HG03135 (cell line): ENCODE results near the gene CLCN5.
A peak's percentile ranks its signal among the peaks of the same experiment; 100 is the strongest.

ENCODE experiments used
- ATAC-seq: cut with Tn5 transposase; IDR thresholded peaks from one replicate; pipeline ENCODE4 v1.9.1; 2021; ENCODE audit warnings: mild to moderate bottlenecking, moderate library complexity; ENCODE audit not compliant: unreplicated experiment

Gene CLCN5

DNA sequence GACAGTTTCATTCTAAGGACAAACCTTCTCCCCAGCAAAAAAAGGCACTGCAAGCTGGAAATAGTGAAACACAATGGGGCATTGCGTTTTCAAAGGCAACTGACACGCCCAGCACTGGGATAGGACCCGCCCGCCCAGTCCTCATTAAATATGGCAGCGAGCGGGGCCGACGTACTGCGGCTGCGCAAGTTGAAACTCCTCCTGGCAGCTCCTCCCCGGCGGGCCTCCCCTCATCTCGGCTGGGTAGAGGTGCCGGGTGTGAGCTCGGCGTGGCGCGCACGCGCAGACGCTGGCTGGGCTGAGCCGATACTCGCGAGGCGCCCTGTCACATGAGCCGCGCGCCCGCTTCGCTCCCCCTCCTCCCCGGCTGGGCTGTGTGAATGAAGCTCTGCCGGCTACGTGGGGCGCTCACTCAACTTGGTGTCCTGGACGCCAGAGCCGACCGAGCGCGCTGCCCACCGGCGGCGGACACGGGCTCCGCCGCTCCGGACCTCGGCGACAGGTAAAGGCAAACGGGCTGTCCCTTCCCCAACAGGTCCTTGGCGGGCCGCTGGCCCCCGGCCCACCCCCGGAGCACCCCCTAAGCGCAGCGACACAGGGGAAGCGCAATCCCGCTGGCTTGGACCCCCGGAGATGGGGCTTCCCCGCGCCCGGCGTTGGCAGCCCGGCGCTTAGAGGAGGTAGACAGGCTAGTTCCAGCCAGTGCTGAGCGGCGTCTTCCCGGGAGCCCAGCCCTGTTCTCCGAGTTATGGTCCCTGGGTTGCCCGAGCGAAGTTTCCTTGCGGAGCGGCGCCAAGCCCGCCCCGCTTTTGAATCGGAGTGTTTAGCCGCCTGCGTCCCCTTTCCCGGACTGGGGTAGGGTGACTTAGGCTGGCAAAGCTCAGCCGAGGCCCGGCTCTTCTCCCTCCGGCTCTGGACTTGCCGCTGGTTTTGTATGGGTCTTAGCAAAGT is at the start of gene CLCN5:
Gene CLCN5 (plus strand): TSS at position 306 of the 951 bp plus-strand sequence. CDS start 2,703 bp downstream, outside the sequence.
- ATAC-seq, result peak; percentile 97

DNA sequence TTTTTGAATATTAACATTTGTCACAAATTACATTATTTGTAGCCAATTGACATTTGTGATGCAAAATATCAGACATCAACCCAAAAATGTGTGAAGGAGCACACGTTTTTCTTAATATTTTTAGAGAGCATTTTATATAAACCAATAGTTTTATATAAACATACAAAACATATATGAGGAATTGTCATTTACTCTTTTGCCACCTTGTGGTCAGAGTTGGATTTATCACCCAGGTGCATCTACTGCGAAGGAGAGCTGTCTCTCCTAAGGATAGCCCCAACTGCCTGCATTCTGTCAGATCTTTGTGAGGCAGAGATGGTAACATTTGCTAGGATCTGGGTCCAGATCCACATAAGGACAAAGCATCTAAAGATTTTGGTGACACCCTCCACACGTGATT is 45.6 kb upstream of the CLCN5 start:
- no peak for ATAC-seq

- ATAC-seq, result no peak
Measured at GRCh38 chrX:49877397-49878101, 44.8 kb upstream of the CLCN5 start.

- ATAC-seq, result no peak
Measured at GRCh38 chrX:49878128-49878833, 44.1 kb upstream of the CLCN5 start.

- ATAC-seq, result peak; percentile 84
Measured at GRCh38 chrX:49878834-49879655, 43.4 kb upstream of the CLCN5 start, which contains the start of gene USP27X. USP27X (plus strand) TSS chrX:49879484; CDS start chrX:49880308, 824 bp downstream.

GRCh38 chrX:49879656-49880277 is 42.6 kb upstream of the CLCN5 start:
- peak; percentile 12 for ATAC-seq

- ATAC-seq, result no peak
Measured at GRCh38 chrX:49880668-49881067, 41.7 kb upstream of the CLCN5 start.

DNA sequence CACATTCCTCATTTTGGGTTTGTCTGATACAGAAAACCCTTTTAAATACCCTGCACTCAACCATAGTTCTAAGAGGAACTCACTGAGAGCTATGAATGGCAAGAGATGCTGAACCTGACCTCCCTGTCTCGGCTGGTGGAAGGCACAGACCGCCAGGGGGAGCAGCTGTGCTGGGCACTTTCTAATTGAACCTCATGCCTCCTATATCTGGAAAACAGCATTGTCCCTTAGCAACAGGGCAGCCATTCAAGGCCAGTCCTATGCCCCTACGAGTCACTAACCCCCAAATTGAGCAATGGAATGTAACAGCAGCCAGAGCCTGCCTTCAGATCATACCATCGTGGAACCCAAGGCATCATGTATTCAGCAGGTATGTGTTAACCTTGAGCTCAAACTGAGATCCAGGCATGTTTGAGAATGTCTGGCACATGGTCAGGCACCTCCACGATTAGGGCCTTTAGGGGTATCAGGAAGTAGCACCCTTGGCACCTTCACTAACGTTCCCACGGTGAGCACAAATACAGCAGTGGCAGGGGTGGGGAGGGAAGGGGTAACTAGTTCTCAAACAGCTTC is 38.0 kb upstream of the CLCN5 start:
- peak; percentile 55 for ATAC-seq

DNA sequence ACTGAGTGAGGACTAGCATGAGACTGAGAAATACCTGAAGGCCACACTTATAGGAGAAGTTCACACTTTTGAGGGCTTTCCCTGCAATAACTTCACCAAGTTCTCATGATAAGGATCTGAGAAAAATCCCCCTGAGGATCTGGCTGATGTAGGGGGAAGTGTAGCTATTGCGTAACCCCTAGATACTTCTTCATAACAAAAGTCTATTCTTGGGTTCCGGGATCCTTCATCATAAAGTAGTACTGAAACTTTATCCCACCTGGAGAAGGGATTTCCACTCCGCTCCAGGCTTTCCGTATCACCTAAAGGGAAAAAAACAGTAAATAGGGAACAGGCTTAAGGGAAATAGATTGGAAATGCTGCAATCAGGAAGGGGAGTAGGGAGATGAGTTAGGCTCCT is 29.9 kb upstream of the CLCN5 start:
- no peak for ATAC-seq

GRCh38 chrX:49896951-49897350 is 25.4 kb upstream of the CLCN5 start:
- no peak for ATAC-seq

DNA sequence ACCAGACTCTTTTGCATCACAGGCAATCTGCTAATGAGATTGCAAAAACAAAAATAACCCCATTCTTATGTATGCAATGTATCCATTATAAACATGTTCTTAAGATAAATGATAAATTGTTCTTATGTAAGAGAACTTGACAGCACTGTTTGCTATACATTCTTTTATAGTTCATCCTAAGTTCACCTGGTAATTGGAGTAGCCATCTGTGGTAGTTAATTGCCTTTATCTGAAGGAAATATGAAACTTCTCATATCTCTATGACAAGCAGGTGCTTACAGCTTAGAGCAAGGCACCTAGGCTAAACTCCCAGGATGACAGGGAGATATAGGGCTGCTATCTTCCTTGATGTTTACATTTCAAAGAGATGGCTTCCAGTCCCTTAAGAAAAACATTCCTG is 21.3 kb upstream of the CLCN5 start:
- ATAC-seq, result no peak

- ATAC-seq, result peak; percentile 78
Measured at GRCh38 chrX:49910344-49910743, 12.1 kb upstream of the CLCN5 start.

- no peak for ATAC-seq
Measured at GRCh38 chrX:49912086-49912485, 10.3 kb upstream of the CLCN5 start.

- ATAC-seq, result no peak
Measured at GRCh38 chrX:49912861-49913260, 9.5 kb upstream of the CLCN5 start.

DNA sequence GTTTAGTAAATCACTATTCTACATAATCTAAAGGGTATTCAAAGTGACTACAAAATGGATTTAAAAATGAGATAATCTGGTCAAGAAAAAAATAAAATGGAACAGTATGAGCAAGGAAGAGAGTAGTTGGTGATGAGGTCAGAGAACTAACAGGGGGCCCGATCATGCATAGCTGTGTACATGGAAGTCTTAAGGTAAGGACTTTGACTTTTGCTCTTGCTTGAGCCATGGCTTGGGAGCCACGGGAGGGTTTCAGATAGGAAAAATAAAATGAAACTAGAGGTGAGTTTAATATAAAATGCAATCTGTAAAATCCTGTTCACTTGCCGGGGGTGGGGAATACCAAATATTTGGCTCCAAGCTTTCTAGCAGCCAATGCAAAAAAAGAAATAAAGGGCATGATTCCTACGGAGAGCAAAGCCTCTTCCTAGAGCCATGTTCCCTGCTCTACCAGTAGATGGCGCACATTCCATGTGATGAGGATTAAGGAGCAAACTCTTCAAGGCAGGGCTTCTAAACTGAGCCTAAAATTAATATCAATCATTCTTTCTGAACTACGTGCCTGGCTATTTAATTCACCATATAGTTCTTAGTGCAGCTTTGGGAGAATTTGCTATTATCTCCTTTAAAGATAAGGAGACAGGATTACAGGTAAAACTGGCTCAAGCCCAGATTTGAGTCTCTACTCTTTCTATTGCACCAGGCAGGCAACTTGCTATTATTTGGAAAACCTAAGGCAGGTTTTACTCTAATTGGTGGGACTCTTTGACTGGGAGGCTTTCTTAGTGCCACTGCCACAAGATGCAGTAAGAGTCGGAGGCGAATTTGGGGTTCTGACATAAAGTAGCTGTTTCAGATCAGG is 6.8 kb upstream of the CLCN5 start:
- peak; percentile 77 for ATAC-seq

DNA sequence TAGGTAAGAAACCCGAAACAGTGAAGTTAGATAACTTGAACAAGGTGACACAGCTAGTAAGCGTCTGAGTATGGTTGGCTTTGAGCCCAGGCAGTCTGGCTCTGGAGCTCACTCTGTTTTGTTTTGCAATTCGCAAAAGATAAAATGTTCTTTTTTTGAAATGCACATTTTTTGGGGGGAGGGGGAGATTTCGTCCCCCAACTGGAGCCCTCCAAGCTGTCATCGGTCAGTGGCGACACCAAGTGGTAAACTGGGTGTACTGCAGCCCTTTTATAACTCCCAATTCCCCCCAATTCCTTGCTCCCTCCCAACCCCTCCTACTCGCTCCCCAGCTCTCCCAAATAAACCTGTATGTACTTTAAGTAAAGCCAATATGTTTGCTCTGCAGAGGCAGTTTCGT is 2.8 kb upstream of the CLCN5 start:
- no peak for ATAC-seq

DNA sequence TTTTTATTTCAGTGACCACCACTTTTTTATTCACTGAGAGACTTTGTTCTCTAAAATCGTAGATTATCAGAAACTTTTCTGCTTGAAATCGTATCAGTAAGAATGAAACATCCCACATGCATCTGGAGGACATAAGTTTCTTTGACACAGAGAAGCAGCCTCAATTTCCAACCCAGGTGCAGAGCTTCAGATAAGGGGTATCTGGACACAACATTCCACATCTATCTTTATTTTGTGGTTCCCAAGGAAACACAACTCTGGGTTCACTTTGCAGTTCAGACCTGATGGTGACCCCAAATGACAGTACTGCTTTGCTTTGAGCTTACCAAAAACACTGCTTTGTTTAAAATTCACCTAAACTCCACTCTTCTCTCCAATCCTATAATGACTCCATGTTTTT is 1.3 kb upstream of the CLCN5 start:
- ATAC-seq, result no peak

DNA sequence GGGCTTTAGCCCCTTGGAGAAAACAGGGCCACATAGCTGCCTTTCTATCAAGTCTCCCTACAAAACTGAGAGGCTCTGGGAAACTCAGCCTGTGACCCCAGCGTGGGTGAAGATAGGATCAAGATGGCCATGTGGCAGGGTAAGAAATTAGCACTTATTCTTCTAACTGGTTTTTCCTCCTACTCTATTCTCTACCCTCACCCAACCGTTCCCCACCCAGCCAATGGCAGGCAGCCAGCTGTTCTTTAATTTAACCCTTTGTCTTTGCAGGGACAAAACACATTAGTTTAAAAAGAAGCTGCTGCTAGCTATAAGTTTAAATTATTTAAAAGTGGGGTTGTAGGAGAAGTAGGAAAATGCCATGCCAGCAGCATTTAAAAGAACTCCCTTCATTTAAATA is 2.8 kb downstream of the CLCN5 start:
- no peak for ATAC-seq

GRCh38 chrX:49930039-49930438 is 7.6 kb downstream of the CLCN5 start:
- no peak for ATAC-seq
